K562 (cell line): ENCODE data around the gene PGP. TPM values are rescaled to one million over a fixed set of nuclear protein-coding genes. Genes with fewer than 3 reads are reported as not detected.

Source experiments
- GATAD2B ChIP-seq: fragments of 450-650 bp; IDR thresholded peaks from 2 replicates; pipeline ENCODE4 v1.6.1; 2017; ENCODE audit warnings: mild to moderate bottlenecking, borderline replicate concordance
- HMG20B ChIP-seq: fragments of 250-450 bp; sonication (Bioruptor Pico); IDR thresholded peaks from 2 replicates; pipeline ENCODE4 v1.5.0; 2021; ENCODE audit warnings: mild to moderate bottlenecking
- PHTF2 ChIP-seq: fragments of 250-450 bp; sonication (Bioruptor Pico); IDR thresholded peaks from 2 replicates; pipeline ENCODE4 v1.5.0; 2021; ENCODE audit warnings: mild to moderate bottlenecking
- POLR2AphosphoS2 ChIP-seq: IDR thresholded peaks from 2 replicates; pipeline ENCODE4 v1.6.1; 2012; ENCODE audit warnings: low read length, improper control_type of control experiment
- PPARD ChIP-seq: fragments of 250-450 bp; sonication (Bioruptor Pico); IDR thresholded peaks from 2 replicates; pipeline ENCODE4 v1.8.0; 2022; ENCODE audit warnings: inconsistent platforms, mild to moderate bottlenecking, moderate library complexity
- SLC30A9 ChIP-seq: fragments of 250-450 bp; sonication (Bioruptor Pico); IDR thresholded peaks from 2 replicates; pipeline ENCODE4 v1.8.0; 2022; ENCODE audit warnings: mild to moderate bottlenecking, moderate library complexity
- ZC3H8 ChIP-seq: fragments of 450-650 bp; IDR thresholded peaks from 2 replicates; pipeline ENCODE4 v1.6.1; 2017
- polyA plus RNA-seq, 8 experiments: library from polyadenylated mRNA; depleted of rRNA in 4 of 8; stranded (reverse) in 5 of 8; unstranded in 3 of 8; fragments of >200 nt; fragmentation: Nextera tagmentation in 2 of 8; fragmentation: Illumina TruSeq in 1 of 8; extraction: Ambion mirVana in 2 of 8; extraction: Trizol in 1 of 8; gene quantifications; 2 replicates each; pipeline versions ENCODE4 v1.2.1 to v1.2.3, GENCODE V29; 2011 to 2014; ENCODE audit warnings: inconsistent platforms in 1 of 8, missing spikeins in 1 of 8
- total RNA-seq, 7 experiments: library from RNA; depleted of rRNA in 6 of 7; stranded (reverse); fragments of >200 nt in 6 of 7; fragmentation: Illumina TruSeq in 2 of 7; extraction: Trizol in 2 of 7; gene quantifications; 2 replicates each; pipeline versions ENCODE4 v1.2.1 to v1.2.3, GENCODE V29; 2011 to 2021; ENCODE audit warnings: low replicate concordance in 1 of 7
- TF ChIP-seq, protein P1 (sequence below): fragments of 250-450 bp; sonication (Bioruptor Pico); IDR thresholded peaks from 2 replicates; pipeline ENCODE4 v1.4.0; 2020; ENCODE audit warnings: mild to moderate bottlenecking, moderate library complexity
- TF ChIP-seq, protein P2 (sequence below), 2 experiments: fragments of 250-450 bp in 1 of 2; fragments of 450-650 bp in 1 of 2; sonication (Bioruptor Pico) in 1 of 2; IDR thresholded peaks; 2 replicates each; pipeline versions ENCODE4 v1.6.1 to v1.8.0; 2016 to 2021; ENCODE audit warnings: mild to moderate bottlenecking in 2 of 2, moderate library complexity in 2 of 2, missing compliant biosample characterization in 1 of 2, missing genetic modification characterization in 1 of 2
- TF ChIP-seq, protein P3 (sequence below): sonication (generic); formaldehyde crosslinking; IDR thresholded peaks from 2 replicates; pipeline ENCODE4 v1.8.1; 2023; ENCODE audit warnings: mild to moderate bottlenecking, missing genetic modification reagents
- TF ChIP-seq, protein P4 (sequence below): sonication (generic); formaldehyde crosslinking; IDR thresholded peaks from 2 replicates; pipeline ENCODE4 v1.8.0; 2022; ENCODE audit warnings: missing genetic modification reagents, mild to moderate bottlenecking, moderate library complexity, borderline replicate concordance
- TF ChIP-seq, protein P5 (sequence below), 2 experiments: fragments of 150-350 bp in 1 of 2; IDR thresholded peaks; 2 replicates each; pipeline ENCODE4 v1.6.1; 2012 to 2016; ENCODE audit warnings: low read depth in 2 of 2, low read length in 2 of 2, mild to moderate bottlenecking in 1 of 2, moderate library complexity in 1 of 2

The PGP gene
- total and polyA plus RNA-seq, 9 of the 15 experiments (the other 6 are each of a cell fraction or from before 2014, with no cell fraction given), result 1.1 to 57.6 (median 19.6) TPM

DNA sequence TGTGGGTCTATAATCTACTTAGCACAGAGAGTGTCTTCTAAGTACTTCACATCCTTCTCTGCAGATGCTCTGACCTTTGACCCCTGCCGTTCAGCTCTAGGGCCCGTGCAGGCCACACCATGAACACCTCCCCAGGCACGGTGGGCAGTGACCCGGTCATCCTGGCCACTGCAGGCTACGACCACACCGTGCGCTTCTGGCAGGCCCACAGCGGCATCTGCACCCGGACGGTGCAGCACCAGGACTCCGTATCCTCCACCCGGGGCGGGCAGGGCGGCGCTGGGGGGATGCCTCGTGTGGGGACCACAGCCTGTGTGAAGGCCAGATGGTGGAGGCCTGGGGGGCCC is 8.7 kb downstream of the PGP start (continued):
- TF ChIP-seq, protein P1, sequence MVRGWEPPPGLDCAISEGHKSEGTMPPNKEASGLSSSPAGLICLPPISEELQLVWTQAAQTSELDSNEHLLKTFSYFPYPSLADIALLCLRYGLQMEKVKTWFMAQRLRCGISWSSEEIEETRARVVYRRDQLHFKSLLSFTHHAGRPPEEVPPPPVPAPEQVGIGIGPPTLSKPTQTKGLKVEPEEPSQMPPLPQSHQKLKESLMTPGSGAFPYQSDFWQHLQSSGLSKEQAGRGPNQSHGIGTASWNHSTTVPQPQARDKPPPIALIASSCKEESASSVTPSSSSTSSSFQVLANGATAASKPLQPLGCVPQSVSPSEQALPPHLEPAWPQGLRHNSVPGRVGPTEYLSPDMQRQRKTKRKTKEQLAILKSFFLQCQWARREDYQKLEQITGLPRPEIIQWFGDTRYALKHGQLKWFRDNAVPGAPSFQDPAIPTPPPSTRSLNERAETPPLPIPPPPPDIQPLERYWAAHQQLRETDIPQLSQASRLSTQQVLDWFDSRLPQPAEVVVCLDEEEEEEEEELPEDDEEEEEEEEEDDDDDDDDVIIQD (CRISPR knock-in tag), result no peak
- TF ChIP-seq PHTF2 (CRISPR knock-in tag) (0 out of 2 replicates have a peak, but pooled peaks have one; percentile 70), GATAD2B (no peak), ZC3H8 (no peak), SLC30A9 (no peak), POLR2AphosphoS2 (no peak), HMG20B (CRISPR knock-in tag) (peak; percentile 73; the same call in 1 of the 2 replicates), PPARD (CRISPR knock-in tag) (no peak)
- TF ChIP-seq, protein P2, sequence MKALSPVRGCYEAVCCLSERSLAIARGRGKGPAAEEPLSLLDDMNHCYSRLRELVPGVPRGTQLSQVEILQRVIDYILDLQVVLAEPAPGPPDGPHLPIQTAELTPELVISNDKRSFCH (CRISPR knock-in tag; IDR thresholded peaks at IDR 0.05), result no peak
- TF ChIP-seq, protein P2 (tag; IDR thresholded peaks at IDR 0.05), result no peak
- TF ChIP-seq, protein P3, sequence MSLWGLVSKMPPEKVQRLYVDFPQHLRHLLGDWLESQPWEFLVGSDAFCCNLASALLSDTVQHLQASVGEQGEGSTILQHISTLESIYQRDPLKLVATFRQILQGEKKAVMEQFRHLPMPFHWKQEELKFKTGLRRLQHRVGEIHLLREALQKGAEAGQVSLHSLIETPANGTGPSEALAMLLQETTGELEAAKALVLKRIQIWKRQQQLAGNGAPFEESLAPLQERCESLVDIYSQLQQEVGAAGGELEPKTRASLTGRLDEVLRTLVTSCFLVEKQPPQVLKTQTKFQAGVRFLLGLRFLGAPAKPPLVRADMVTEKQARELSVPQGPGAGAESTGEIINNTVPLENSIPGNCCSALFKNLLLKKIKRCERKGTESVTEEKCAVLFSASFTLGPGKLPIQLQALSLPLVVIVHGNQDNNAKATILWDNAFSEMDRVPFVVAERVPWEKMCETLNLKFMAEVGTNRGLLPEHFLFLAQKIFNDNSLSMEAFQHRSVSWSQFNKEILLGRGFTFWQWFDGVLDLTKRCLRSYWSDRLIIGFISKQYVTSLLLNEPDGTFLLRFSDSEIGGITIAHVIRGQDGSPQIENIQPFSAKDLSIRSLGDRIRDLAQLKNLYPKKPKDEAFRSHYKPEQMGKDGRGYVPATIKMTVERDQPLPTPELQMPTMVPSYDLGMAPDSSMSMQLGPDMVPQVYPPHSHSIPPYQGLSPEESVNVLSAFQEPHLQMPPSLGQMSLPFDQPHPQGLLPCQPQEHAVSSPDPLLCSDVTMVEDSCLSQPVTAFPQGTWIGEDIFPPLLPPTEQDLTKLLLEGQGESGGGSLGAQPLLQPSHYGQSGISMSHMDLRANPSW (CRISPR knock-in tag), result 0 out of 2 replicates have a peak, but pooled peaks have one; percentile 41
- TF ChIP-seq, protein P4, sequence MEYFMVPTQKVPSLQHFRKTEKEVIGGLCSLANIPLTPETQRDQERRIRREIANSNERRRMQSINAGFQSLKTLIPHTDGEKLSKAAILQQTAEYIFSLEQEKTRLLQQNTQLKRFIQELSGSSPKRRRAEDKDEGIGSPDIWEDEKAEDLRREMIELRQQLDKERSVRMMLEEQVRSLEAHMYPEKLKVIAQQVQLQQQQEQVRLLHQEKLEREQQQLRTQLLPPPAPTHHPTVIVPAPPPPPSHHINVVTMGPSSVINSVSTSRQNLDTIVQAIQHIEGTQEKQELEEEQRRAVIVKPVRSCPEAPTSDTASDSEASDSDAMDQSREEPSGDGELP (CRISPR knock-in tag), result no peak
- TF ChIP-seq, protein P5, sequence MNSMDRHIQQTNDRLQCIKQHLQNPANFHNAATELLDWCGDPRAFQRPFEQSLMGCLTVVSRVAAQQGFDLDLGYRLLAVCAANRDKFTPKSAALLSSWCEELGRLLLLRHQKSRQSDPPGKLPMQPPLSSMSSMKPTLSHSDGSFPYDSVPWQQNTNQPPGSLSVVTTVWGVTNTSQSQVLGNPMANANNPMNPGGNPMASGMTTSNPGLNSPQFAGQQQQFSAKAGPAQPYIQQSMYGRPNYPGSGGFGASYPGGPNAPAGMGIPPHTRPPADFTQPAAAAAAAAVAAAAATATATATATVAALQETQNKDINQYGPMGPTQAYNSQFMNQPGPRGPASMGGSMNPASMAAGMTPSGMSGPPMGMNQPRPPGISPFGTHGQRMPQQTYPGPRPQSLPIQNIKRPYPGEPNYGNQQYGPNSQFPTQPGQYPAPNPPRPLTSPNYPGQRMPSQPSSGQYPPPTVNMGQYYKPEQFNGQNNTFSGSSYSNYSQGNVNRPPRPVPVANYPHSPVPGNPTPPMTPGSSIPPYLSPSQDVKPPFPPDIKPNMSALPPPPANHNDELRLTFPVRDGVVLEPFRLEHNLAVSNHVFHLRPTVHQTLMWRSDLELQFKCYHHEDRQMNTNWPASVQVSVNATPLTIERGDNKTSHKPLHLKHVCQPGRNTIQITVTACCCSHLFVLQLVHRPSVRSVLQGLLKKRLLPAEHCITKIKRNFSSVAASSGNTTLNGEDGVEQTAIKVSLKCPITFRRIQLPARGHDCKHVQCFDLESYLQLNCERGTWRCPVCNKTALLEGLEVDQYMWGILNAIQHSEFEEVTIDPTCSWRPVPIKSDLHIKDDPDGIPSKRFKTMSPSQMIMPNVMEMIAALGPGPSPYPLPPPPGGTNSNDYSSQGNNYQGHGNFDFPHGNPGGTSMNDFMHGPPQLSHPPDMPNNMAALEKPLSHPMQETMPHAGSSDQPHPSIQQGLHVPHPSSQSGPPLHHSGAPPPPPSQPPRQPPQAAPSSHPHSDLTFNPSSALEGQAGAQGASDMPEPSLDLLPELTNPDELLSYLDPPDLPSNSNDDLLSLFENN (IDR thresholded peaks at IDR 0.05; ENCODE audit: low read depth in 2 of 2, low read length in 2 of 2), result no peak
